ENCODE measurements around the gene GNG13. TPM values are rescaled to one million over a fixed set of nuclear protein-coding genes. Genes with fewer than 3 reads are reported as not detected.
"Not testable (repeated sequence)": the region's sequence is repeated elsewhere in the genome, so short reads cannot be mapped to it uniquely, and the experiment has no call there.

Gene GNG13
- total RNA-seq, 1 donor from 2014 or later, result not detected

DNA sequence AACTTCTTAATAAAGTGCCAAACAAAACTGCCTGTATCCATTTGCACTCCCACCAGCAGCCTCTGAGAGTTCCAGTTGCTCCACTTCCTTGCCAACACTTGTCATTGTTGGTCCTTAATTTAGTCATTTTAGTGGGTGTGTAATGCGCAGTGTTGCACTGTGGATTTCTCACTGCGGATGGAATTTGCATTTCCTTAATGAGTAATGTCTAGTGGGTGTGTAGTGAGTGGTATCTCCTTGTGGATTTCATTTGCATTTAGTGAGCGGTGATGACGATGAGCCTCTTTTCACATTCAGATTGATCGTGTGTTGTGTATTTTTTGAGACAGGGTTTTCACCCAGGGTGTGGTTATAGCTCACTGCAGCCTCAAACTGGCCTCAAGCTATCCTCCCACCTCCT, 44.1 kb downstream of the GNG13 start:
- DNase-seq (no peak), ATAC-seq (ENCODE audit: poor library complexity) (no peak)
- intact Hi-C loops (cut with DNase I), result no loop called here

DNA sequence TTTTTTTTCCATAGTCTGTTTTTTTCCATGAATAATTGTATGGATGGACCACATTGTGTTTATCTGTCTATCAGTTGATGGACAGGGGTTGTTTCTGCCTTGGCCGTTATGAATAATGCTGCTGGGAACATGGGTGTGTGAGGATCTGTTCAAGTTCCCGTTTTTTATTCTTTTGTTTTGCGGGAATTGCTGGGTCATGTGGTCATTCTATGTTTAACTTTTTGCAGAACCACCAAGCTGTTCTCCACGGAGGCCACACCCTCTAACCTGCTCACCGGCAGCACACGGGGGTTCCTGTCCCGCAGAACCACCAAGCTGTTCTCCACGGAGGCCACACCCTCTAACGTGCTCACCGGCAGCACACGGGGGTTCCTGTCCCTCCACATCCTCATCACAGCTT, 45.9 kb downstream of the GNG13 start:
- ATAC-seq (ENCODE audit: poor library complexity), result peak; percentile 36
- no peak for DNase-seq

DNA sequence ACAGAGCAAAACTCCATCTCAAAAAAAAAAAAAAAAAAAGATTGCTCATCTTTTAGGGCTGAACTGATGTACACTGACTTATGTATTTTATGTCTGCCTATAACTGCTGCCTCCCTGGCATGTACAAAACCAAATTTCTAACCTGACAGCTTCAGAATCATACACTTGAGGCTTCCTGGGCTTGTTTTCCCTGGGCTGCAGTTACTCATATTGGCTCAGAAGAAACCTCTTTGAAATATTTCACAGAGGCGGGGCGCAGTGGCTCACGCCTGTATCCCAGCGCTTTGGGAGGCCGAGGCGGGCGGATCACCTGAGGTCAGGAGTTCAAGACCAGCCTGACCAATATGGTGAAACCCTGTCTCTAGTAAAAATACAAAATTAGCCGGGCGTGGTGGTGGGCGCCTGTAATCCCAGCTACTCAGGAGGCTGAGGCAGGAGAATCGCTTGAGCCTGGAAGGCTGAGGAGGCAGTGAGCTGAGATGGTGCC, 46.4 kb downstream of the GNG13 start:
- ATAC-seq (ENCODE audit: poor library complexity); DNase-seq; intact Hi-C loops (cut with DNase I): not testable (repeated sequence)

More for the DNA sequence above, 45.9 kb downstream of the GNG13 start:
- intact Hi-C loops (cut with DNase I), result no loop called here

DNA sequence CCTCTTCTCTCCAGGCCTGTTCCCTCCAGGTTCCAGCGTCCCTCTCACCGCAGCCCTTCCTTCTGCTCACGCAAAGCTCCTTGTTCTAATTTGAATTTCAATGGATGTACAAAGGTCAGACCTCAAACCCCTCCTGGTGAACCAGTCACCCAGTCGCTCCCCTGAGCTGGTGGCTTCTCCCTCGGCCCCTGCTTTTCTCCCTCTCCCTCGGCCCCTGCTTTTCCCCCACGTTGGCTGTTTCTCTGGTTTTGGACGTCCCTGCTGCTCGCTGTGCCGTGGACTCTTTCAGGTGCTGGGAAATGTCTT, 48.6 kb downstream of the GNG13 start:
- ATAC-seq (ENCODE audit: poor library complexity) (no peak), DNase-seq (no peak)
- intact Hi-C loops (cut with DNase I), result no loop called here

DNA sequence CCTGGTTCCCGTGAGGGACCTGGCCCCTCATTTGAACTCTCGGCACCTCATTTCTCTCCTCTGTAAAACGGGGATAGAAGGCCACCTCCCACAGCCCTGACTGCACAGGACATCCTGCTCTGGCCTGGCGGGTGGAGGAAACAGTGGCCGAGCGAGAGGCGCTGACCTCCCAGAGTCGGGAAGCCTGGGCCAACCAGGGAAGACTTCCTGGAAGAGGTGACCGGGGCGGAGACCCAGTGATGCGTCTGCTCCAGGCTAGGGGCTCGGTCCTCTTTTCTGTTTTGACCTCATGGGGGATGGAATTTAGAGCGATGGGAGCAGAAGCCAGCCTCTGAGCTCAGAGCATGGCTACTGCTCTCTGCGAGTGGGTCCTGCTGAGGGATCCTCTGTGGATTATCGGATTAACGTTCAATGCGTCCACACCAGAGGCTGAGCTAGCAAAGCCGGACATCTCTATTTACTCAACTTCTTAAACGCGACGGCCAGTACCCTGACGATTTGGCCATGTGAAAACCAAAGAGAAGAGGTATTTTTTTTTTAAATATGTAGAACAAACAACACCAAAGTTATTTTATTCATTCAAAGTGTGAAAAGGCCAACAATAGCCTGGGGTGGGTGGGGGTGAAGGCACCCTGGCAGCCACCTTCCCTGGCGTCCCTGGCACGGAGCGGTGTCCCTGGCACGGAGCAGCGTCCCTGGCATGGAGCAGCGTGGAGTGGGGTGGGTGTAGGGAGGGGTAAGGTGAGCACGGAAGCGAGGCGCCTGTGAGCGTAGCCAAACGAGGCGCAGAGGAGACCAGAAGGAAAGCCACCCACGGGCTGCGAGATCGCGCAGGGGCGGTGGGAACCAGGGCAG, 49.2 kb downstream of the GNG13 start:
- ATAC-seq (ENCODE audit: poor library complexity) (peak; percentile 79), DNase-seq (no peak)
- intact Hi-C loops (cut with DNase I), result no loop called here

DNA sequence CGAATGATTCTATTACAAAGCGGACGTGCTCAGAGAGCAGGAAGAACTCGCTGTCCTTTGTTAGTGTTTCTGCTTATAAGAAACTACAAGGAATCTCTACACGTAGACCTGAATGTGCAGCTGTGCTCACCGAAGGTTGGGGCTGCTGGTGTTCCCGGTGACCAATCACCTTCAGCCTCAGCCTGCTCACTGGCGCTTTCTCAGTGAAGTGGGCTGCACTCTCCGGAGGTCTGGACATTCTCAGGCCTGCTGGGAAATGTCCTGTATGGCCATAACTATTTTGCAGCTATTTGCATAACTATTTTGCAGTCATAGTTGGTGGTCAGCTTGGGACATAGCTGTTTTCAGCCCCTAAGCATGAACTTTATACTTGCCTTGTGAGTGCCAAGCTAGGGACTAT, 50.0 kb downstream of the GNG13 start:
- DNase-seq (no peak), ATAC-seq (ENCODE audit: poor library complexity) (no peak)
- intact Hi-C loops (cut with DNase I), result no loop called here

DNA sequence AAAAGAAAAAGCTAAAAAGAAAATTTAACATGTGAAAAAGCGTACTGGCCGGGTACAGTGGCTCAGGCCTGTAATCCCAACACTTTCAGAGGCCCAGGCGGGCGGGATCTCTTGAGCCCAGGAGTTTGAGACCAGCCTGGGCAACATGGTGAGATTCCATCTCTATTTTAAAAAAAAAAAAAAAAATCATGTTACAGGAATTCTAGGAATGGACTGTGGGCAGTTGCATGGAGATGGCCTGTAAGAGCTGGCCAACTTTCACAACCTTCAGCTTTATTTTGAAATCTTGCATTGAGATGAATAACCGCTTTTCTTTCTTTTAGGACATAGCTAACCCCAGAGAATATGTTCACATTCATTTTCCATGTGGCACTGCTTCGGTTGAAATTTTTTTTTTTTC, 51.5 kb downstream of the GNG13 start:
- intact Hi-C loops (cut with DNase I), result no loop called here
- DNase-seq, result no peak
- no peak for ATAC-seq (ENCODE audit: poor library complexity)

Small RNA genes within 50 kb of the gene (microRNA-seq; reads per million reads assigned to microRNA genes)
- gene MIR662, result not detected

Other genes with a start within 250 kb of the GNG13 start
- not detected for gene PRR35, start 240.3 kb downstream of the GNG13 start, total RNA-seq
- 0.38 TPM for gene NHLRC4, start 233.7 kb downstream of the GNG13 start, total RNA-seq
- 18.0 TPM for gene PIGQ, start 230.8 kb downstream of the GNG13 start, total RNA-seq
- gene RAB40C, start 210.7 kb downstream of the GNG13 start, total RNA-seq, result 11.0 TPM
- 0.13 TPM for gene WFIKKN1, start 169.7 kb downstream of the GNG13 start, total RNA-seq
- gene METTL26, start 164.4 kb downstream of the GNG13 start, total RNA-seq, result 52.5 TPM
- 205 TPM for gene MCRIP2, start 158.9 kb downstream of the GNG13 start, total RNA-seq
- 10.8 TPM for gene WDR90, start 151.4 kb downstream of the GNG13 start, total RNA-seq
- gene RHOT2, start 132.6 kb downstream of the GNG13 start, total RNA-seq, result 81.9 TPM
- gene RHBDL1, start 125.1 kb downstream of the GNG13 start, total RNA-seq, result 2.0 TPM
- gene STUB1, start 120.3 kb downstream of the GNG13 start, total RNA-seq, result 126 TPM
- 42.4 TPM for gene JMJD8, start 116.4 kb downstream of the GNG13 start, total RNA-seq
- 7.6 TPM for gene WDR24, start 110.3 kb downstream of the GNG13 start, total RNA-seq
- gene FBXL16, start 94.9 kb downstream of the GNG13 start, total RNA-seq, result not detected
- 59.6 TPM for gene METRN, start 85.6 kb downstream of the GNG13 start, total RNA-seq
- 27.5 TPM for gene ANTKMT, start 79.6 kb downstream of the GNG13 start, total RNA-seq
- 0.32 TPM for gene CCDC78, start 74.3 kb downstream of the GNG13 start, total RNA-seq
- 13.8 TPM for gene HAGHL, start 73.6 kb downstream of the GNG13 start, total RNA-seq
- gene CIAO3, start 59.7 kb downstream of the GNG13 start, total RNA-seq, result 29.2 TPM
- gene MSLN, start 40.0 kb downstream of the GNG13 start, total RNA-seq, result 1.0 TPM
- gene RPUSD1, start 12.4 kb downstream of the GNG13 start, total RNA-seq, result 7.8 TPM
- 3.7 TPM for gene CHTF18, start 12.1 kb downstream of the GNG13 start, total RNA-seq
- gene LMF1, start 170.2 kb upstream of the GNG13 start, total RNA-seq, result 5.6 TPM
- 1.0 TPM for gene SOX8, start 181.0 kb upstream of the GNG13 start, total RNA-seq

Data from Right ventricle myocardium superior (tissue), 1 donor.